OCI-LY1 (cell line): ENCODE results near the gene FAM47E.

Source experiments
- H2AFZ ChIP-seq: fragments of 200-600 bp; sonication (generic), shearing (Covaris generic); 2 replicates; pipeline ENCODE4 v1.6.0; 2014; ENCODE audit warnings: antibody characterized with exemption, mild to moderate bottlenecking, low read length
- H3F3A ChIP-seq: fragments of 200-600 bp; sonication (generic), shearing (Covaris generic); 2 replicates; pipeline ENCODE4 v1.6.0; 2014; ENCODE audit warnings: mild to moderate bottlenecking, antibody characterized with exemption, low read length, moderate library complexity; ENCODE audit not compliant: insufficient read depth
- H3K27ac ChIP-seq: fragments of 200-600 bp; sonication (generic); 2 replicates; pipeline ENCODE4 v1.5.1; 2014; ENCODE audit warnings: low read length, mixed run types, mild to moderate bottlenecking, low read depth; ENCODE audit not compliant: poor library complexity, severe bottlenecking
- H3K27me3 ChIP-seq: fragments of 200-600 bp; sonication (generic); 2 replicates; pipeline ENCODE4 v1.6.0; 2014; ENCODE audit warnings: antibody characterized with exemption, mild to moderate bottlenecking, low read length, moderate library complexity; ENCODE audit not compliant: insufficient read depth
- H3K36me3 ChIP-seq: fragments of 200-600 bp; sonication (generic); 2 replicates; pipeline ENCODE4 v1.6.1; 2014; ENCODE audit warnings: mild to moderate bottlenecking, antibody characterized with exemption, low read length, moderate library complexity, mixed read lengths; ENCODE audit not compliant: insufficient read depth
- H3K4me1 ChIP-seq: fragments of 200-600 bp; sonication (generic); 2 replicates; pipeline ENCODE4 v1.5.1; 2014; ENCODE audit warnings: mild to moderate bottlenecking, low read length, moderate library complexity; ENCODE audit not compliant: insufficient read depth, severe bottlenecking
- H3K4me2 ChIP-seq: fragments of 200-600 bp; sonication (generic), shearing (Covaris generic); 2 replicates; pipeline ENCODE4 v1.6.1; 2014; ENCODE audit warnings: low read length
- H3K4me3 ChIP-seq: fragments of 200-600 bp; sonication (generic); 2 replicates; pipeline ENCODE4 v1.5.1; 2014; ENCODE audit warnings: low read length, low read depth, mild to moderate bottlenecking, mixed read lengths; ENCODE audit not compliant: poor library complexity, severe bottlenecking
- H3K79me2 ChIP-seq: fragments of 200-600 bp; shearing (Covaris generic); 2 replicates; pipeline ENCODE4 v1.6.1; 2016; ENCODE audit warnings: mixed run types, low read length, mixed read lengths; ENCODE audit not compliant: insufficient read depth
- H3K9ac ChIP-seq: fragments of 200-600 bp; sonication (generic), shearing (Covaris generic); 2 replicates; pipeline ENCODE4 v1.6.1; 2014; ENCODE audit warnings: mild to moderate bottlenecking, low read length, mixed read lengths
- H3K9me2 ChIP-seq: fragments of 200-600 bp; sonication (generic), shearing (Covaris generic); 2 replicates; pipeline ENCODE4 v1.6.1; 2014; ENCODE audit warnings: low read depth, mild to moderate bottlenecking, low read length, mixed read lengths
- H3K9me3 ChIP-seq: fragments of 200-600 bp; shearing (Covaris generic); 2 replicates; pipeline ENCODE4 v1.6.1; 2014; ENCODE audit warnings: low read length, mixed read lengths
- H4K20me1 ChIP-seq: fragments of 200-600 bp; sonication (generic), shearing (Covaris generic); 2 replicates; pipeline ENCODE4 v1.6.0; 2016; ENCODE audit warnings: mild to moderate bottlenecking, low read length; ENCODE audit not compliant: insufficient read depth
- EZH2 ChIP-seq: fragments of 200-600 bp; sonication (generic), shearing (Covaris generic); IDR thresholded peaks from 2 replicates; pipeline ENCODE4 v1.8.0; 2017; ENCODE audit warnings: borderline replicate concordance, mixed run types, mild to moderate bottlenecking, antibody characterized with exemption, low read length, moderate library complexity, mixed read lengths
- TF ChIP-seq, protein P1 (sequence below): fragments of 200-600 bp; sonication (generic), shearing (Covaris generic); IDR thresholded peaks from 2 replicates; pipeline ENCODE4 v1.5.1; 2017; ENCODE audit warnings: mild to moderate bottlenecking, antibody characterized with exemption, low read length, moderate library complexity, mixed read lengths

The FAM47E gene

DNA sequence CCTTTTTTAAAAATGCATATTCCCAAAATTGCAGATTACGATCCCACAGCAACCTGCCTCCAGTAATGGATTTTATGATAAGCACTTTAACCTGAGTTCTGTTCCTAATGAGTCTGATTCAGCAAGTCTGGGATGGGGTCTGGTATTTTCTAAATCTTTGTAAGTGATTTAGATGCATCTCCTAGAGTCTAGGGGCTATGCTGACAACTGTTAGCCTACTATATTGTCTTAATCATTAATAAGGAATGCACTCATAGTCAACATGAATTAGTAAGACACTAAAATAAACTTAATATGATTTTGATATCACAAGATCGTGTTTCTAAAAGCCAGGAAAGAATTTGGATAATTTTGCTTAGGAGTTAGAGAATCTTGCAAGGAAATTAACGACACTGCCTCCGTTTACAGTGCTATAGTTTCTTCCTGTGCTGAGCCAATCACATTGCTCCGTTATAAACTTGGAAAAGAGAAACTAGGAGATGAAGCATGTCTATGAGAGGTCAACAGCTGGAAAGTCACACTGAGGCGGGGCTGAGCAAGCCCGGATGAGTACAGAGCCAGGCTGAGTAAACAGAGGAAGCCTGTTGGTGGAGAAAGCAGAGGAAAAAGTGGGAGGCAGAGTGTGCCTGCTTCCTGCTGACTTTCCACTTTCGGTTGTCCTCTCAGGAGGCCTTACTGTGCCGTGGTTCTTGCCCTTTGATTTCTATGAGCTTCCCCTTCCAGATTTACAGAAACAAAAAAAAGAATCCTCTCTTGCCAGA, 43.3 kb upstream of the FAM47E start:
- Histone ChIP-seq H3K4me1 (peaks cover 27% of the 10 kb centered on the region), H3K36me3 (no peaks in the 10 kb centered on the region), H3K4me3 (no peak overlapping the region), H3F3A (no peaks in the 10 kb centered on the region), H3K9me3 (no peaks in the 10 kb centered on the region), H3K27me3 (no peaks in the 10 kb centered on the region), H3K9me2 (no peaks in the 10 kb centered on the region), H2AFZ (no peak overlapping the region), H4K20me1 (no peaks in the 10 kb centered on the region), H3K79me2 (no peaks in the 10 kb centered on the region), H3K27ac (no peak overlapping the region), H3K9ac (no peak overlapping the region), H3K4me2 (no peak overlapping the region)
- TF ChIP-seq EZH2 = no peak
- TF ChIP-seq, protein P1, sequence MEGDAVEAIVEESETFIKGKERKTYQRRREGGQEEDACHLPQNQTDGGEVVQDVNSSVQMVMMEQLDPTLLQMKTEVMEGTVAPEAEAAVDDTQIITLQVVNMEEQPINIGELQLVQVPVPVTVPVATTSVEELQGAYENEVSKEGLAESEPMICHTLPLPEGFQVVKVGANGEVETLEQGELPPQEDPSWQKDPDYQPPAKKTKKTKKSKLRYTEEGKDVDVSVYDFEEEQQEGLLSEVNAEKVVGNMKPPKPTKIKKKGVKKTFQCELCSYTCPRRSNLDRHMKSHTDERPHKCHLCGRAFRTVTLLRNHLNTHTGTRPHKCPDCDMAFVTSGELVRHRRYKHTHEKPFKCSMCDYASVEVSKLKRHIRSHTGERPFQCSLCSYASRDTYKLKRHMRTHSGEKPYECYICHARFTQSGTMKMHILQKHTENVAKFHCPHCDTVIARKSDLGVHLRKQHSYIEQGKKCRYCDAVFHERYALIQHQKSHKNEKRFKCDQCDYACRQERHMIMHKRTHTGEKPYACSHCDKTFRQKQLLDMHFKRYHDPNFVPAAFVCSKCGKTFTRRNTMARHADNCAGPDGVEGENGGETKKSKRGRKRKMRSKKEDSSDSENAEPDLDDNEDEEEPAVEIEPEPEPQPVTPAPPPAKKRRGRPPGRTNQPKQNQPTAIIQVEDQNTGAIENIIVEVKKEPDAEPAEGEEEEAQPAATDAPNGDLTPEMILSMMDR = no peak

DNA sequence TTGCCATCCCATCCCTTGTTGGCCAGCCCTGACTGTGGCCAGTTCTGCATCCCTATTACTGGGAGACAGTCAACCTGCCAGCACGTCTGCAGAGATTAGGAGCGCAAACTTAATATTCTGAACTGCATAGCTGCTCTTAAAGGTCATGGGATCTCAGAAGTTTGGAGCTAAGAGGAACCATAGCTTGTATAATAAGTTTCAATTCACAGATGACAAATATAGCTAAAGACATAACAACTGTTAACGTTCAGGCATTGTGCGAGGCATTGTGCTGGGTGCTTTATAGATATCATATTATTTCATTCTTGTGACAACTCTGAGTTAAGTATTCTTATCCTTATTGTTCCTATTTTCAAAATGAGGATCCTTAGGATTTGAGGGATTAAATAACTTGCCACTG, 41.6 kb upstream of the FAM47E start:
- no peak overlapping the region for H3K4me2 ChIP-seq
- no peaks in the 10 kb centered on the region for H3K9me3 ChIP-seq
- no peaks in the 10 kb centered on the region for H4K20me1 ChIP-seq
- no peak overlapping the region for H2AFZ ChIP-seq
- no peak overlapping the region for H3K27ac ChIP-seq
- H3K4me3 ChIP-seq = no peak overlapping the region
- no peaks in the 10 kb centered on the region for H3K79me2 ChIP-seq
- peaks cover 40% of the 10 kb centered on the region for H3K4me1 ChIP-seq
- no peak overlapping the region for H3K9ac ChIP-seq
- no peak for TF ChIP-seq EZH2
- TF ChIP-seq, protein P1 = no peak
- H3K9me2 ChIP-seq = no peaks in the 10 kb centered on the region
- H3K27me3 ChIP-seq = no peaks in the 10 kb centered on the region
- H3K36me3 ChIP-seq = no peaks in the 10 kb centered on the region
- no peaks in the 10 kb centered on the region for H3F3A ChIP-seq

DNA sequence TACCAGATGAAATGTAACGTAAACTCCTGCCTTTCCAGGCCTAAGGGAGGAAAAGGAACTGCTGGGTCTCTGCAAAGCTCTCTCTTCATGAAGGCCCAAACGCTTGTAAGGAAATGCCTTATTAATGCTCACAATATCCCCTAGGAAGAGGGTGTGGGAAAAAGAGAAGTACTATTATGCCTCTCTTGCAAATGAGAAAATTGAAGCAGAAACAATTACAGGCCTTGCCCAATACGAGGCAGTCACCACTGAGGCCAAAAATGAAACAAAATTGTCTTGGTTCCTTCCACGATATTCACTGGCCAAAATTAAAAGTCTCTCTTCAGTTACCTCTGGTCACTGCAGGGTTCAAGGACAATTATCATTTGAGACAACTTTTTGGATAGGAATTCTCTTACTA, 41.1 kb upstream of the FAM47E start:
- no peak overlapping the region for H3K27ac ChIP-seq
- no peak overlapping the region for H3K9ac ChIP-seq
- H2AFZ ChIP-seq = no peak overlapping the region
- no peaks in the 10 kb centered on the region for H3K79me2 ChIP-seq
- H3K9me2 ChIP-seq = no peaks in the 10 kb centered on the region
- TF ChIP-seq, protein P1 = no peak
- no peak for TF ChIP-seq EZH2
- no peaks in the 10 kb centered on the region for H3F3A ChIP-seq
- H3K36me3 ChIP-seq = no peaks in the 10 kb centered on the region
- peaks cover 41% of the 10 kb centered on the region for H3K4me1 ChIP-seq
- no peak overlapping the region for H3K4me2 ChIP-seq
- H3K4me3 ChIP-seq = no peak overlapping the region
- no peaks in the 10 kb centered on the region for H3K27me3 ChIP-seq
- H3K9me3 ChIP-seq = no peaks in the 10 kb centered on the region
- no peaks in the 10 kb centered on the region for H4K20me1 ChIP-seq
